Cardiac fibroblast (primary cell): ENCODE results near the gene STIM1.

Source experiments
- DNase-seq, 2 donors: peaks; one replicate each; pipeline versions ENCODE4 v3.0.0 to v3.0.0-alpha.2; 2010; ENCODE audit warnings: low read depth in 2 of 2
- H3K4me3 ChIP-seq, 2 donors: replicated peaks in 1 of 2; 1 replicate in 1 of 2; 2 replicates in 1 of 2; pipeline ENCODE4 v1.5.1; 2011; ENCODE audit warnings: low read depth in 2 of 2, low read length in 2 of 2, mild to moderate bottlenecking in 2 of 2, moderate library complexity in 1 of 2
- CTCF ChIP-seq: IDR thresholded peaks from one replicate; pipeline ENCODE4 v1.5.1; 2011; ENCODE audit warnings: low read depth, mild to moderate bottlenecking, low read length, inconsistent platforms

The STIM1 gene

GRCh38 chr11:3977078-3977477 lies 121.6 kb downstream of the STIM1 start:
- H3K4me3 ChIP-seq: no peak overlapping the region
- no peak for DNase-seq
- no peak for TF ChIP-seq CTCF

- no peak for TF ChIP-seq CTCF
- H3K4me3 ChIP-seq: no peak overlapping the region
- DNase-seq: no peak
These were observed 125.7 kb downstream of the STIM1 start for GRCh38 chr11:3981084-3981633.

- no peak for DNase-seq
- no peak for TF ChIP-seq CTCF
- H3K4me3 ChIP-seq: no peak overlapping the region
These were observed 127.0 kb downstream of the STIM1 start for GRCh38 chr11:3982431-3982830.

GRCh38 chr11:3983101-3983500 lies 127.6 kb downstream of the STIM1 start:
- TF ChIP-seq CTCF: no peak
- DNase-seq: no peak
- no peak overlapping the region for H3K4me3 ChIP-seq

GRCh38 chr11:3984896-3985295 lies 129.4 kb downstream of the STIM1 start:
- peak; percentile 15 to 53 for DNase-seq
- no peak overlapping the region for H3K4me3 ChIP-seq
- no peak for TF ChIP-seq CTCF

GRCh38 chr11:3985631-3986030 lies 130.2 kb downstream of the STIM1 start:
- no peak for TF ChIP-seq CTCF
- H3K4me3 ChIP-seq: no peak overlapping the region
- DNase-seq: no peak

- no peak overlapping the region for H3K4me3 ChIP-seq
- no peak for DNase-seq
- no peak for TF ChIP-seq CTCF
These were observed 130.8 kb downstream of the STIM1 start for GRCh38 chr11:3986301-3986700.
